ENCODE results near the gene CYP27C1. TPM values are rescaled to one million over a fixed set of nuclear protein-coding genes. Genes with fewer than 3 reads are reported as not detected.

The CYP27C1 gene
- total RNA-seq, 4 donors from 2014 or later, result 1.8 to 12.7 (median 2.9) TPM

- H3K27me3 ChIP-seq, result no peaks in the 10 kb centered on the region
- H3K4me1 ChIP-seq, result peaks cover 31% of the 10 kb centered on the region
- no peak for TF ChIP-seq CTCF (IDR thresholded peaks at IDR 0.05)
- TF ChIP-seq POLR2AphosphoS5 (IDR thresholded peaks at IDR 0.05), result no peak
- TF ChIP-seq POLR2A (IDR thresholded peaks at IDR 0.05), result no peak
- TF ChIP-seq EP300 (IDR thresholded peaks at IDR 0.05), result no peak
- H3K36me3 ChIP-seq, result no peaks in the 10 kb centered on the region
- H3K27ac ChIP-seq, result no peak overlapping the region
- peak in 1 of 2 donors; percentile 47 for DNase-seq (ENCODE audit: low spot score in 2 of 2)
- no peaks in the 10 kb centered on the region for H3K9me3 ChIP-seq
- WGBS, result 95% methylated on average over 8 of the region's 10 CpGs
- no peak overlapping the region for H3K4me3 ChIP-seq
These were observed 49.5 kb downstream of the CYP27C1 start for GRCh38 chr2:127170452-127171197.

GRCh38 chr2:127170021-127170420, 50.1 kb downstream of the CYP27C1 start:
- Histone ChIP-seq H3K9me3 (no peaks in the 10 kb centered on the region), H3K27ac (no peak overlapping the region), H3K27me3 (no peaks in the 10 kb centered on the region), H3K4me1 (peaks cover 25% of the 10 kb centered on the region), H3K36me3 (no peaks in the 10 kb centered on the region), H3K4me3 (no peak overlapping the region)
- peak in 1 of 2 donors; percentile 41 for DNase-seq (ENCODE audit: low spot score in 2 of 2)
- 94% methylated on average over 3 of the region's 3 CpGs for WGBS
- no peak for TF ChIP-seq EP300 (IDR thresholded peaks at IDR 0.05)
- no peak for TF ChIP-seq POLR2AphosphoS5 (IDR thresholded peaks at IDR 0.05)
- no peak for TF ChIP-seq CTCF (IDR thresholded peaks at IDR 0.05)
- no peak for TF ChIP-seq POLR2A (IDR thresholded peaks at IDR 0.05)

- no peaks in the 10 kb centered on the region for H3K9me3 ChIP-seq
- TF ChIP-seq CTCF (IDR thresholded peaks at IDR 0.05), result no peak
- no peak for TF ChIP-seq EP300 (IDR thresholded peaks at IDR 0.05)
- no peak for TF ChIP-seq POLR2AphosphoS5 (IDR thresholded peaks at IDR 0.05)
- no peak for TF ChIP-seq POLR2A (IDR thresholded peaks at IDR 0.05)
- no peaks in the 10 kb centered on the region for H3K27me3 ChIP-seq
- DNase-seq (ENCODE audit: low spot score in 2 of 2), result peak in 1 of 2 donors; percentile 57
- H3K27ac ChIP-seq, result no peak overlapping the region
- H3K36me3 ChIP-seq, result no peaks in the 10 kb centered on the region
- peaks cover 16% of the 10 kb centered on the region for H3K4me1 ChIP-seq
- H3K4me3 ChIP-seq, result no peak overlapping the region
- 94% methylated on average over 15 of the region's 15 CpGs for WGBS
These were observed 50.9 kb downstream of the CYP27C1 start for GRCh38 chr2:127169066-127169660.

DNA sequence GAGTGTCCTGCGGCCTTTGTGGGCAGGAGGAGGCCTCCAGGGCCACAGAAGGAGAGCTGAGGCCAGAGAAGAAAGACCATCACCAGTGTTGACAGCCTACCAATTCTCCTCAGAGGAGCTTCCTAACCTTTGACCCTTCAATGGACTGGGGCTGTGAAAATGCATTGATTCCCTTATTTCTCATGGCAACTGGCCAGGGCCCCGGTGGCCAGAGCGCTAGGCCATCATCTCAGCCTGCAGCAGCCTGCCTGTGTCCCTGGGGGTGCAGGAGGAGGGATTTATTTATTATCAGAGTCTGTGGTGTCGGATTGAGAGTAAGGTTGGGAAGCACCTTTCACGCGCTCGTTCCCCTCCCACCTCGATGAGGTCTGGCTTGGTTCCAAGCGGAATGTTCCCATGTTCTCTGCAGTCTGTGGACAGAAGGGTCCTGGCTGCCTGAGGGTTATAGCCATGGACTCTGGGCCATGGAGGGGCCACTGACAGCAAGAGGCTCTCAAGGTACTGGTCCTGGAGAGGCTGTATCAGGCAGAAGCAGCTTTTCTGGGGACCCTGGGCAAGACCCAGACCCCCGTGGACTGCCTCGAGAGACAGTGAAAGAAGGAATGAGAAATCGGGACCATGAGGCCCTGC, 53.8 kb downstream of the CYP27C1 start:
- Histone ChIP-seq H3K36me3 (no peaks in the 10 kb centered on the region), H3K27me3 (no peaks in the 10 kb centered on the region), H3K9me3 (no peaks in the 10 kb centered on the region), H3K4me3 (no peak overlapping the region), H3K4me1 (no peaks in the 10 kb centered on the region), H3K27ac (no peak overlapping the region)
- DNase-seq (ENCODE audit: low spot score in 2 of 2), result no peak
- 56% methylated on average over 12 of the region's 12 CpGs for WGBS
- no peak for TF ChIP-seq POLR2AphosphoS5 (IDR thresholded peaks at IDR 0.05)
- no peak for TF ChIP-seq POLR2A (IDR thresholded peaks at IDR 0.05)
- no peak for TF ChIP-seq CTCF (IDR thresholded peaks at IDR 0.05)
- TF ChIP-seq EP300 (IDR thresholded peaks at IDR 0.05), result no peak

- no peaks in the 10 kb centered on the region for H3K9me3 ChIP-seq
- H3K36me3 ChIP-seq, result no peaks in the 10 kb centered on the region
- H3K27me3 ChIP-seq, result no peaks in the 10 kb centered on the region
- no peak for TF ChIP-seq POLR2A (IDR thresholded peaks at IDR 0.05)
- TF ChIP-seq EP300 (IDR thresholded peaks at IDR 0.05), result no peak
- no peak for TF ChIP-seq CTCF (IDR thresholded peaks at IDR 0.05)
- TF ChIP-seq POLR2AphosphoS5 (IDR thresholded peaks at IDR 0.05), result no peak
- no peak overlapping the region for H3K27ac ChIP-seq
- WGBS, result 71% methylated on average over 2 of the region's 3 CpGs
- no peak overlapping the region for H3K4me3 ChIP-seq
- no peak for DNase-seq (ENCODE audit: low spot score in 2 of 2)
- H3K4me1 ChIP-seq, result no peaks in the 10 kb centered on the region
These were observed 54.6 kb downstream of the CYP27C1 start for GRCh38 chr2:127165539-127165935.
